GM23338 (cell line): Measurements from ENCODE around the gene U2SURP. TPM values are rescaled to one million over a fixed set of nuclear protein-coding genes. Genes with fewer than 3 reads are reported as not detected.

Experiments
- ATAC-seq: fragments of 200-7000 bp; cut with Tn5 transposase; 3 replicates; pipeline ENCODE4 v1.9.1; 2020
- DNase-seq: peaks from one replicate; pipeline ENCODE4 v3.0.0-alpha.2; 2015; ENCODE audit warnings: low spot score
- H2AFZ ChIP-seq: fragments of 200-600 bp; sonication (generic); 2 replicates; pipeline ENCODE4 v1.8.0; 2016; ENCODE audit warnings: antibody characterized with exemption, mild to moderate bottlenecking, moderate library complexity
- H3F3A ChIP-seq: fragments of 200-600 bp; sonication (generic); replicated peaks from 2 replicates; pipeline ENCODE4 v1.8.0; 2017; ENCODE audit warnings: antibody characterized with exemption, mixed run types, low read depth
- H3K27ac ChIP-seq: fragments of 200-600 bp; sonication (generic); 2 replicates; pipeline ENCODE4 v1.6.1; 2016; ENCODE audit warnings: low read depth
- H3K27me3 ChIP-seq: fragments of 200-600 bp; sonication (generic); 2 replicates; pipeline ENCODE4 v1.8.0; 2016; ENCODE audit warnings: mild to moderate bottlenecking, mixed run types, moderate library complexity; ENCODE audit not compliant: insufficient read depth
- H3K36me3 ChIP-seq: fragments of 200-600 bp; sonication (generic); 2 replicates; pipeline ENCODE4 v1.8.0; 2016; ENCODE audit warnings: mild to moderate bottlenecking; ENCODE audit not compliant: insufficient read depth
- H3K4me1 ChIP-seq: fragments of 200-600 bp; sonication (generic); 2 replicates; pipeline ENCODE4 v1.8.0; 2016; ENCODE audit warnings: mild to moderate bottlenecking, moderate library complexity; ENCODE audit not compliant: insufficient read depth
- H3K4me2 ChIP-seq: fragments of 200-600 bp; sonication (generic); 2 replicates; pipeline ENCODE4 v1.7.1; 2017; ENCODE audit warnings: mixed run types
- H3K4me3 ChIP-seq: fragments of 200-600 bp; sonication (generic); 2 replicates; pipeline ENCODE4 v1.6.1; 2016; ENCODE audit warnings: mixed run types
- H3K79me2 ChIP-seq: fragments of 200-600 bp; sonication (generic); replicated peaks from 2 replicates; pipeline ENCODE4 v1.8.0; 2017; ENCODE audit warnings: mild to moderate bottlenecking; ENCODE audit not compliant: insufficient read depth
- H3K9me2 ChIP-seq: fragments of 200-600 bp; sonication (generic); 2 replicates; pipeline ENCODE4 v1.8.0; 2017; ENCODE audit not compliant: insufficient read depth
- H4K20me1 ChIP-seq: fragments of 200-600 bp; sonication (generic); replicated peaks from 2 replicates; pipeline ENCODE4 v1.8.0; 2017; ENCODE audit warnings: mild to moderate bottlenecking; ENCODE audit not compliant: insufficient read depth
- H3K27ac Mint-ChIP-seq: 2 replicates; pipeline ENCODE4 v1.8.0; 2020; ENCODE audit warnings: inconsistent platforms, mild to moderate bottlenecking, moderate library complexity, mixed read lengths
- H3K27me3 Mint-ChIP-seq: 3 replicates; pipeline ENCODE4 v1.8.0; 2022; ENCODE audit warnings: low read depth, mild to moderate bottlenecking, moderate library complexity, mixed read lengths, inconsistent platforms; ENCODE audit not compliant: insufficient read depth, poor library complexity
- H3K36me3 Mint-ChIP-seq: 3 replicates; pipeline ENCODE4 v1.8.0; 2021; ENCODE audit warnings: low read depth, mild to moderate bottlenecking, inconsistent platforms, moderate library complexity, mixed read lengths
- H3K4me1 Mint-ChIP-seq: 3 replicates; pipeline ENCODE4 v1.8.0; 2020; ENCODE audit warnings: mild to moderate bottlenecking, inconsistent platforms, mixed read lengths
- H3K4me3 Mint-ChIP-seq: 3 replicates; pipeline ENCODE4 v1.8.0; 2021; ENCODE audit warnings: moderate library complexity, mild to moderate bottlenecking, inconsistent platforms, mixed read lengths
- H3K9me3 Mint-ChIP-seq: 3 replicates; pipeline ENCODE4 v1.8.0; 2020; ENCODE audit warnings: moderate library complexity, mild to moderate bottlenecking, inconsistent platforms, mixed read lengths
- EZH2phosphoT487 ChIP-seq: fragments of 200-600 bp; sonication (generic); IDR thresholded peaks from one replicate; pipeline ENCODE4 v1.8.1; 2018; ENCODE audit warnings: antibody characterized with exemption; ENCODE audit not compliant: unreplicated experiment
- JUNB ChIP-seq: IDR thresholded peaks from one replicate; pipeline ENCODE4 v1.6.1; 2016; ENCODE audit warnings: antibody characterized with exemption; ENCODE audit not compliant: unreplicated experiment
- ZNF331 ChIP-seq: fragments of 250-450 bp; sonication (Bioruptor Pico); IDR thresholded peaks from 2 replicates; pipeline ENCODE4 v1.5.0; 2020; ENCODE audit warnings: low read depth, mild to moderate bottlenecking, moderate library complexity
- polyA plus RNA-seq: library from polyadenylated mRNA; unstranded; fragments of >200 nt; fragmentation: Nextera tagmentation; extraction: Ambion mirVana; gene quantifications from 2 replicates; pipeline ENCODE4 v1.2.1, GENCODE V29; 2016
- total RNA-seq: library from RNA; depleted of rRNA; stranded (reverse); fragments of >200 nt; shearing (Covaris generic); gene quantifications from 2 replicates; pipeline ENCODE4 v1.2.3, GENCODE V29; 2014
- TF ChIP-seq, protein P1 (sequence below): IDR thresholded peaks from 2 replicates; pipeline ENCODE4 v1.6.1; 2016; ENCODE audit warnings: antibody characterized with exemption
- TF ChIP-seq, protein P2 (sequence below): IDR thresholded peaks from one replicate; pipeline ENCODE4 v1.6.1; 2018; ENCODE audit warnings: antibody characterized with exemption; ENCODE audit not compliant: unreplicated experiment
- TF ChIP-seq, protein P3 (sequence below), 2 experiments: fragments of 200-600 bp in 1 of 2; sonication (generic) in 1 of 2; conservative IDR thresholded peaks; 2 replicates each; pipeline versions ENCODE4 v1.5.1 to v1.6.1; 2016 to 2017; ENCODE audit warnings: antibody characterized with exemption in 2 of 2, low read depth in 2 of 2, mild to moderate bottlenecking in 2 of 2, moderate library complexity in 1 of 2
- TF ChIP-seq, protein P4 (sequence below): fragments of 250-450 bp; sonication (Bioruptor Pico); IDR thresholded peaks from 2 replicates; pipeline ENCODE4 v1.5.0; 2020; ENCODE audit warnings: mild to moderate bottlenecking, moderate library complexity

The U2SURP gene
- total and polyA plus RNA-seq, 2 experiments from 2014 or later, result 116 to 372 TPM

DNA sequence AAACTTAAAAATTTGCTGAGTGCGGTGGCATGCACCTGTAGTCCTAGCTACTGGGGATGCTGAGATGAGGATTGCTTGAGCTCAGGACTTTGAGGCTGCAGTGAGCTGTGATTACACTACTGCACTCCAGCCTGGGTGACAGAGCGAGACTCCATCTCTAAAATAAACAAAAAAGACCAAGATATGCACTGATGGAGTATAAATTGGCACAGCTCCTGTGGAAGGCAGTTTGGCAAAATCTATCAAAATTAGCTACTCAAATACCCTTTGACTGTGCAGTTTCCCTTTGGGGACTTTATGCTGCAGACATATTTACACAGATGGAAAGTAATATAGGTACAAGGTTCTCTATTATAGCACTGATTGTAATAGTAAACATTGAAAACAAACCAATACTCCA lies 18.1 kb upstream of the U2SURP start:
- Mint-ChIP-seq H3K4me3 (no peak overlapping the region), H3K27me3 (peaks cover 3% of the 10 kb centered on the region), H3K9me3 (no peaks in the 10 kb centered on the region), H3K4me1 (peaks cover 27% of the 10 kb centered on the region), H3K27ac (no peak overlapping the region), H3K36me3 (no peaks in the 10 kb centered on the region)
- TF ChIP-seq, protein P1, sequence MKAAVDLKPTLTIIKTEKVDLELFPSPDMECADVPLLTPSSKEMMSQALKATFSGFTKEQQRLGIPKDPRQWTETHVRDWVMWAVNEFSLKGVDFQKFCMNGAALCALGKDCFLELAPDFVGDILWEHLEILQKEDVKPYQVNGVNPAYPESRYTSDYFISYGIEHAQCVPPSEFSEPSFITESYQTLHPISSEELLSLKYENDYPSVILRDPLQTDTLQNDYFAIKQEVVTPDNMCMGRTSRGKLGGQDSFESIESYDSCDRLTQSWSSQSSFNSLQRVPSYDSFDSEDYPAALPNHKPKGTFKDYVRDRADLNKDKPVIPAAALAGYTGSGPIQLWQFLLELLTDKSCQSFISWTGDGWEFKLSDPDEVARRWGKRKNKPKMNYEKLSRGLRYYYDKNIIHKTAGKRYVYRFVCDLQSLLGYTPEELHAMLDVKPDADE, result no peak
- TF ChIP-seq JUNB (no peak), ZNF331 (CRISPR knock-in tag) (no peak), EZH2phosphoT487 (no peak)
- TF ChIP-seq, protein P2, sequence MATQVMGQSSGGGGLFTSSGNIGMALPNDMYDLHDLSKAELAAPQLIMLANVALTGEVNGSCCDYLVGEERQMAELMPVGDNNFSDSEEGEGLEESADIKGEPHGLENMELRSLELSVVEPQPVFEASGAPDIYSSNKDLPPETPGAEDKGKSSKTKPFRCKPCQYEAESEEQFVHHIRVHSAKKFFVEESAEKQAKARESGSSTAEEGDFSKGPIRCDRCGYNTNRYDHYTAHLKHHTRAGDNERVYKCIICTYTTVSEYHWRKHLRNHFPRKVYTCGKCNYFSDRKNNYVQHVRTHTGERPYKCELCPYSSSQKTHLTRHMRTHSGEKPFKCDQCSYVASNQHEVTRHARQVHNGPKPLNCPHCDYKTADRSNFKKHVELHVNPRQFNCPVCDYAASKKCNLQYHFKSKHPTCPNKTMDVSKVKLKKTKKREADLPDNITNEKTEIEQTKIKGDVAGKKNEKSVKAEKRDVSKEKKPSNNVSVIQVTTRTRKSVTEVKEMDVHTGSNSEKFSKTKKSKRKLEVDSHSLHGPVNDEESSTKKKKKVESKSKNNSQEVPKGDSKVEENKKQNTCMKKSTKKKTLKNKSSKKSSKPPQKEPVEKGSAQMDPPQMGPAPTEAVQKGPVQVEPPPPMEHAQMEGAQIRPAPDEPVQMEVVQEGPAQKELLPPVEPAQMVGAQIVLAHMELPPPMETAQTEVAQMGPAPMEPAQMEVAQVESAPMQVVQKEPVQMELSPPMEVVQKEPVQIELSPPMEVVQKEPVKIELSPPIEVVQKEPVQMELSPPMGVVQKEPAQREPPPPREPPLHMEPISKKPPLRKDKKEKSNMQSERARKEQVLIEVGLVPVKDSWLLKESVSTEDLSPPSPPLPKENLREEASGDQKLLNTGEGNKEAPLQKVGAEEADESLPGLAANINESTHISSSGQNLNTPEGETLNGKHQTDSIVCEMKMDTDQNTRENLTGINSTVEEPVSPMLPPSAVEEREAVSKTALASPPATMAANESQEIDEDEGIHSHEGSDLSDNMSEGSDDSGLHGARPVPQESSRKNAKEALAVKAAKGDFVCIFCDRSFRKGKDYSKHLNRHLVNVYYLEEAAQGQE, result no peak
- Histone ChIP-seq H2AFZ (no peak overlapping the region), H3K4me3 (no peak overlapping the region), H3F3A (no peaks in the 10 kb centered on the region), H3K27me3 (no peaks in the 10 kb centered on the region), H3K4me1 (peaks cover 16% of the 10 kb centered on the region), H3K79me2 (no peaks in the 10 kb centered on the region), H3K9me2 (no peaks in the 10 kb centered on the region), H4K20me1 (no peaks in the 10 kb centered on the region), H3K36me3 (no peaks in the 10 kb centered on the region), H3K27ac (no peak overlapping the region), H3K4me2 (no peak overlapping the region)
- DNase-seq (no peak), ATAC-seq (no peak)

DNA sequence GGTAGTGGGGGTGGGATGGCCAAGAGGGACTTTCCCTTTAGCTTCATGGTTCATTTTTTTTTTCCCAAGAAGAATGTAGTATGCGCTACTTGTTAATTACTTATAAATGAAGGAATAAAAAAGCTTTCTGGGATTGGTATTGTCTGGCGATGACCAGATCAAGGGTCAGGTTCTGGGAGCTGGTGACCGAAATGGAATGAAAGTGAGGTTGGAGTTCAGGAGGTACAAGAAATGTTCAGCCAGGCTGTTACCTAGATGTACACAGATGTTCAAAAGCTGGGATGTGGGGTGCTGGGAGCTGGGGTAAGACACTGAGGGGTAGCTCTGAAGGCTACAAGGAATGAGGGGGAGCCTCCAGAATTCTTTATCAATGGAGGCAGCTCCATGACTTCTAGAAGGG lies 17.1 kb upstream of the U2SURP start:
- H4K20me1 ChIP-seq, result no peaks in the 10 kb centered on the region
- H3K9me2 ChIP-seq, result no peaks in the 10 kb centered on the region
- H2AFZ ChIP-seq, result no peak overlapping the region
- Mint-ChIP-seq H3K4me3 (no peak overlapping the region), H3K27ac (no peak overlapping the region), H3K4me1 (peaks cover 27% of the 10 kb centered on the region), H3K9me3 (no peaks in the 10 kb centered on the region), H3K36me3 (no peaks in the 10 kb centered on the region), H3K27me3 (peaks cover 3% of the 10 kb centered on the region)
- H3K4me1 ChIP-seq, result peaks cover 16% of the 10 kb centered on the region
- H3K4me2 ChIP-seq, result no peak overlapping the region
- DNase-seq (no peak), ATAC-seq (no peak)
- H3K79me2 ChIP-seq, result no peaks in the 10 kb centered on the region
- H3F3A ChIP-seq, result no peaks in the 10 kb centered on the region
- no peak overlapping the region for H3K4me3 ChIP-seq
- no peaks in the 10 kb centered on the region for H3K27me3 ChIP-seq
- H3K27ac ChIP-seq, result no peak overlapping the region
- no peaks in the 10 kb centered on the region for H3K36me3 ChIP-seq
- TF ChIP-seq, protein P3, sequence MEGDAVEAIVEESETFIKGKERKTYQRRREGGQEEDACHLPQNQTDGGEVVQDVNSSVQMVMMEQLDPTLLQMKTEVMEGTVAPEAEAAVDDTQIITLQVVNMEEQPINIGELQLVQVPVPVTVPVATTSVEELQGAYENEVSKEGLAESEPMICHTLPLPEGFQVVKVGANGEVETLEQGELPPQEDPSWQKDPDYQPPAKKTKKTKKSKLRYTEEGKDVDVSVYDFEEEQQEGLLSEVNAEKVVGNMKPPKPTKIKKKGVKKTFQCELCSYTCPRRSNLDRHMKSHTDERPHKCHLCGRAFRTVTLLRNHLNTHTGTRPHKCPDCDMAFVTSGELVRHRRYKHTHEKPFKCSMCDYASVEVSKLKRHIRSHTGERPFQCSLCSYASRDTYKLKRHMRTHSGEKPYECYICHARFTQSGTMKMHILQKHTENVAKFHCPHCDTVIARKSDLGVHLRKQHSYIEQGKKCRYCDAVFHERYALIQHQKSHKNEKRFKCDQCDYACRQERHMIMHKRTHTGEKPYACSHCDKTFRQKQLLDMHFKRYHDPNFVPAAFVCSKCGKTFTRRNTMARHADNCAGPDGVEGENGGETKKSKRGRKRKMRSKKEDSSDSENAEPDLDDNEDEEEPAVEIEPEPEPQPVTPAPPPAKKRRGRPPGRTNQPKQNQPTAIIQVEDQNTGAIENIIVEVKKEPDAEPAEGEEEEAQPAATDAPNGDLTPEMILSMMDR (conservative IDR thresholded peaks at IDR 0.05; ENCODE audit: low read depth in 2 of 2), result no peak
- TF ChIP-seq, protein P4, sequence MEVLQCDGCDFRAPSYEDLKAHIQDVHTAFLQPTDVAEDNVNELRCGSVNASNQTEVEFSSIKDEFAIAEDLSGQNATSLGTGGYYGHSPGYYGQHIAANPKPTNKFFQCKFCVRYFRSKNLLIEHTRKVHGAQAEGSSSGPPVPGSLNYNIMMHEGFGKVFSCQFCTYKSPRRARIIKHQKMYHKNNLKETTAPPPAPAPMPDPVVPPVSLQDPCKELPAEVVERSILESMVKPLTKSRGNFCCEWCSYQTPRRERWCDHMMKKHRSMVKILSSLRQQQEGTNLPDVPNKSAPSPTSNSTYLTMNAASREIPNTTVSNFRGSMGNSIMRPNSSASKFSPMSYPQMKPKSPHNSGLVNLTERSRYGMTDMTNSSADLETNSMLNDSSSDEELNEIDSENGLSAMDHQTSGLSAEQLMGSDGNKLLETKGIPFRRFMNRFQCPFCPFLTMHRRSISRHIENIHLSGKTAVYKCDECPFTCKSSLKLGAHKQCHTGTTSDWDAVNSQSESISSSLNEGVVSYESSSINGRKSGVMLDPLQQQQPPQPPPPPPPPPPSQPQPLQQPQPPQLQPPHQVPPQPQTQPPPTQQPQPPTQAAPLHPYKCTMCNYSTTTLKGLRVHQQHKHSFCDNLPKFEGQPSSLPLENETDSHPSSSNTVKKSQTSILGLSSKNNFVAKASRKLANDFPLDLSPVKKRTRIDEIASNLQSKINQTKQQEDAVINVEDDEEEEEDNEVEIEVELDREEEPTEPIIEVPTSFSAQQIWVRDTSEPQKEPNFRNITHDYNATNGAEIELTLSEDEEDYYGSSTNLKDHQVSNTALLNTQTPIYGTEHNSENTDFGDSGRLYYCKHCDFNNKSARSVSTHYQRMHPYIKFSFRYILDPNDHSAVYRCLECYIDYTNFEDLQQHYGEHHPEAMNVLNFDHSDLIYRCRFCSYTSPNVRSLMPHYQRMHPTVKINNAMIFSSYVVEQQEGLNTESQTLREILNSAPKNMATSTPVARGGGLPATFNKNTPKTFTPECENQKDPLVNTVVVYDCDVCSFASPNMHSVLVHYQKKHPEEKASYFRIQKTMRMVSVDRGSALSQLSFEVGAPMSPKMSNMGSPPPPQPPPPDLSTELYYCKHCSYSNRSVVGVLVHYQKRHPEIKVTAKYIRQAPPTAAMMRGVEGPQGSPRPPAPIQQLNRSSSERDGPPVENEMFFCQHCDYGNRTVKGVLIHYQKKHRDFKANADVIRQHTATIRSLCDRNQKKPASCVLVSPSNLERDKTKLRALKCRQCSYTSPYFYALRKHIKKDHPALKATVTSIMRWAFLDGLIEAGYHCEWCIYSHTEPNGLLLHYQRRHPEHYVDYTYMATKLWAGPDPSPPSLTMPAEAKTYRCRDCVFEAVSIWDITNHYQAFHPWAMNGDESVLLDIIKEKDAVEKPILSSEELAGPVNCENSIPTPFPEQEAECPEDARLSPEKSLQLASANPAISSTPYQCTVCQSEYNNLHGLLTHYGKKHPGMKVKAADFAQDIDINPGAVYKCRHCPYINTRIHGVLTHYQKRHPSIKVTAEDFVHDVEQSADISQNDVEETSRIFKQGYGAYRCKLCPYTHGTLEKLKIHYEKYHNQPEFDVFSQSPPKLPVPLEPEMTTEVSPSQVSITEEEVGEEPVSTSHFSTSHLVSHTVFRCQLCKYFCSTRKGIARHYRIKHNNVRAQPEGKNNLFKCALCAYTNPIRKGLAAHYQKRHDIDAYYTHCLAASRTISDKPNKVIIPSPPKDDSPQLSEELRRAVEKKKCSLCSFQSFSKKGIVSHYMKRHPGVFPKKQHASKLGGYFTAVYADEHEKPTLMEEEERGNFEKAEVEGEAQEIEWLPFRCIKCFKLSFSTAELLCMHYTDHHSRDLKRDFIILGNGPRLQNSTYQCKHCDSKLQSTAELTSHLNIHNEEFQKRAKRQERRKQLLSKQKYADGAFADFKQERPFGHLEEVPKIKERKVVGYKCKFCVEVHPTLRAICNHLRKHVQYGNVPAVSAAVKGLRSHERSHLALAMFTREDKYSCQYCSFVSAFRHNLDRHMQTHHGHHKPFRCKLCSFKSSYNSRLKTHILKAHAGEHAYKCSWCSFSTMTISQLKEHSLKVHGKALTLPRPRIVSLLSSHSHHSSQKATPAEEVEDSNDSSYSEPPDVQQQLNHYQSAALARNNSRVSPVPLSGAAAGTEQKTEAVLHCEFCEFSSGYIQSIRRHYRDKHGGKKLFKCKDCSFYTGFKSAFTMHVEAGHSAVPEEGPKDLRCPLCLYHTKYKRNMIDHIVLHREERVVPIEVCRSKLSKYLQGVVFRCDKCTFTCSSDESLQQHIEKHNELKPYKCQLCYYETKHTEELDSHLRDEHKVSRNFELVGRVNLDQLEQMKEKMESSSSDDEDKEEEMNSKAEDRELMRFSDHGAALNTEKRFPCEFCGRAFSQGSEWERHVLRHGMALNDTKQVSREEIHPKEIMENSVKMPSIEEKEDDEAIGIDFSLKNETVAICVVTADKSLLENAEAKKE (CRISPR knock-in tag), result no peak
